Uterus (tissue), 2 donors: Measurements from ENCODE around the gene RTN1.
"Not testable (repeated sequence)": the region's sequence is repeated elsewhere in the genome, so short reads cannot be mapped to it uniquely, and the experiment has no call there.

ENCODE experiments used
- CTCF ChIP-seq, 4 experiments: fragments of 200-600 bp in 2 of 4; fragments of 450-650 bp in 2 of 4; sonication (generic) in 2 of 4; IDR thresholded peaks; one replicate each; pipeline ENCODE4 v1.5.1; 2016 to 2019; ENCODE audit warnings: antibody characterized with exemption in 4 of 4, mild to moderate bottlenecking in 2 of 4, moderate library complexity in 1 of 4
- POLR2A ChIP-seq, 2 donors: fragments of 450-650 bp; IDR thresholded peaks; one replicate each; pipeline ENCODE4 v1.6.1; 2016; ENCODE audit warnings: antibody characterized with exemption in 2 of 2, mild to moderate bottlenecking in 1 of 2, moderate library complexity in 1 of 2

GRCh38 chr14:59654131-59654530 lies 216.4 kb downstream of the RTN1 start:
- TF ChIP-seq POLR2A, CTCF (IDR thresholded peaks at IDR 0.05): not testable (repeated sequence)
